Measurements from ENCODE around the gene EIF2B2. TPM values are rescaled to one million over a fixed set of nuclear protein-coding genes. Genes with fewer than 3 reads are reported as not detected.

EIF2B2 gene
- total RNA-seq, 1 experiment from 2014 or later, result 96.4 TPM

DNA sequence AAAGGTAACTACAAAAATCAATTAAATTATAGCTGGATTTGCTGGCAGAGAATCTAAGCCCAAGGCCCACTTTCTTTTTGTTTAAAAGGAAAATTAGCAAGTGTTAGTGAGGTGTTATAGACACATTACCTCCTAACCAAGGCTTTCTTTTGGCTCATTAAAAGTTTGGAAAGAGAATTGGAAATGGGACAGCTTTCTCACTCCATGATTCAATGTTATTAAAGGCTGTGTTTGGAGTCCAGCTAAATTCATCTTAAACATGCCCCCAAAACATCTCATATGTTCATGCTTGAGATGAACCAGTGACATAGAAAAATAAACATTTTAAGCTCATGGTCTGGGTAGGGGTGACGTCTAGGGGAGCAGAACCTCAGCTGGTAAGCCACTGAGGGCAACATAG is 33.9 kb upstream of the EIF2B2 start:
- in situ Hi-C loops (cut with HindIII; ENCODE audit: low pct_unique_long_range_greater_than_20kb, low sequenced_read_pairs), result no loop called here
- no peak for DNase-seq (ENCODE audit: low read depth)

DNA sequence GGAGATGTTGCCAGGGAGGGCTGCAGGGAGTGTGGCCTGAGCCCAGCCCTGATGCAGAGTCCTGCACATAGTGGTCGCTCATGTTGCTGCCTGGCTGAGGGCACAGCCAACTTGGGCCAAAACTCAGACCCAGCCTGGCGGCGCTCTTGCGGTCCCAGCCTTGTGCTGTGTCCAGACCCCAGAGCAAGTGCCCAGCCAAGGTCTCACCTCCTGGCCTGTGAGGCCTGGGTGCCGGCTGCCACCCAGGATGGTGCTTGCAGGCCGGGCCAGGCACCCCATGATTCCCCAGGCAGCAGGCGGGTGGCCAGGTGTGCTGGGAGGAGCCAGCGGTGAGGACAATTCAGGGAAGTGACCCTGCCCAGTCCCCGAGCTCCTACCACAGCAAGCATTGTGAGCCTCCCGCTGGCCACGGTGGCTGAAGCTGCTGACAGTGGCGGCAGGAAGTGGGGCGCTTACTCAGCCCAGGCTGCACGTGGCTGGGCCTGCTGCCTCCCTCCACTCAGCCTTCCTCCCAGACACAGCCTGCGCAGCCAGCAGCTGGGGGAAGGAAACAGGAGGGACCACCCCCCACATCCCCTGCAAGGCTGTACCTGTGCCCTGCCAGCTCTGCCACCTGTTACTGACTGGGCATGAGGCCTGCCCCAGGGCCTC is 29.6 kb upstream of the EIF2B2 start:
- no peak for DNase-seq (ENCODE audit: low read depth)
- in situ Hi-C loops (cut with HindIII; ENCODE audit: low pct_unique_long_range_greater_than_20kb, low sequenced_read_pairs), result no loop called here

DNA sequence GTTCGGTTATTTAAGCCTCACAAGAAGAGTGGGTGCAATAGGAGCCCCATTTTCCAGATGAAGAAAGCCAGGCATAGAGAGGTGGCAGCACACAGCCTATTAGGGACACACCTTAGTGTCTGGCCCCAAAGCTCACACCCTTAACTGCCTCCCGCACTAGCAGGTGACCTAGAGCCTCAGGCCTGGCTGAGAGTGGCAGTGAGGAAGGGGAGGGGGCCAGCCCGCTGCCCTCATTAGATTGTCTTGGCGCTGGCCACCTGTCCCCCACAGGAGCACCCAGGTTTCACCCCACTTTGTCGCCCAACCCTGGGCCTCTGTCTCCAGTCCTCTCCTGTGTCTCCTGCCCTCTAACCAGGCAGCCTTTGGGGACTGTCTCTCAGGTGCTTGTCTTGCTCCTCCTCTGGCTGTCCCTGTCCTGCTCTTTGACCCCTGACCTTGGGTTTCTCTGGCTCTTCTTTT is 28.8 kb upstream of the EIF2B2 start:
- DNase-seq (ENCODE audit: low read depth), result no peak
- in situ Hi-C loops (cut with HindIII; ENCODE audit: low pct_unique_long_range_greater_than_20kb, low sequenced_read_pairs), result no loop called here

DNA sequence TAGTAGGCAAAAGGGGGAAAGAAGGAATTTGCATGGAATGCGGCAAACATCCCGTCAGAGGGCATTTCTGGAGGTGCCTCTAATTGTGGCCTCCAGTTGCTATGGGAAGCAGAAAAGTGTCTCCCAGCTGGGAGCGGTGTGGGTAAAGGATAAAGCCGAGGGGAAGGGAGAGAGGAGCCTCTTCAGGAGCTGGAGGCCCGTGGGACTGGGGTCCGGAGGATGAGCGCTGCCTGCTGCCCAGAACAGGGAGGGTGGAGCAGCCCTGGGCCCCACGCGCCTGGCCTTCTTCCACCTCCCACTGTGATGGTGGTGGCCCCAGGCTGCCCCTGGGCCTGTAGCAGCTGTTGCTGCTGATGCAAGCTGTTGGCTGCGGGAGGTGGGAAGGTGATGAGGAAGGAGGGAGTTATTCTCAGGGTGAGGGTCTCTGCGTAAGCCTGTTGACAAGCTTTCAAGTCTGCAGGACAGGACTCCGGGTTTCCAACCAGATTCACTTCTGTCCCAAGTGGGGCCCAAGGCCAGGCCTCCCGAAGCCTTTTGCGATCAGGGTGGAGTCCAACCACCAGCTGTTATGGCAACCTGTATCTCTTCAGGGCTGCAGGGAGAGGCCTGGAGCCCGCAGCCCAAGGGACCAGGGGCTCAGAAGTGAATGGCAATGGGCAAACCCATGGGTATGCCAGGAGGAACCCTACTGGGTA is 28.2 kb upstream of the EIF2B2 start:
- in situ Hi-C loops (cut with HindIII; ENCODE audit: low pct_unique_long_range_greater_than_20kb, low sequenced_read_pairs), result no loop called here
- DNase-seq (ENCODE audit: low read depth), result no peak

DNA sequence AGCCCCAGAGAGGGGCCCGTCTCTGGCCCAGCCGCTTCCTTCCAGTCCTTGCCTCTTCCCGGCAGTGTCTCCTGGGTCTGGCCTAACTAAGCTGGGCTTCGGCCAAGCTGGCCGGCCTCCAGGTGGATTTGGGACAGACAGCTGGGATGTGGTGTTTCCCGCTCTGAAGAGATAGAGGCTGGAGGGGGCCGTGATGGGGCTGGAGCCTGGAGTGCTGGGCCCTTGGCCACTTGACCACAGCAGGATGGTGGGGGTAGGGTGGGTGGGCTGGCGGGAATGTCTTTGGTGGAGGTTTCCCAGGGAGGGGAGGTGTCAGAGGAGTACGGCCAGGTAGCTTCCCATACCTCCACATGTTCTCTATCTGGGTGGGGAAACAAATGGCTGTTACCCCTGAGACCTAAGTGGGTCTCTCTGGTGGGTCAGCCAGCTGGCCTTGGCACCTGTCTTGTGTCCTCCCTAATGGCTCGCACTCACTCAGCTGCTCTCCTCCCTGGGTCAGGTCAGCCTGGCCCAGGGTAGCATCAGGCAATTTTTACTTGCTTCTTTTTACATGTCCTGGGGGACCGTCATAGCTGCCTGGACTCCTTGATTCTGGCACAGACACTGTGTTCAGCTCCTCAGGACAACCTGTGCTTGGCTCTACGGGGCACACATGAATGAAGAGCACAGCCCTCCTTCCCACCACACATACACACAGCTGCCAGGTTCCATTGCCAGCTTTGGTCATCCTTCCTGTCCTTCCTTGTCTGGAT is 27.5 kb upstream of the EIF2B2 start:
- in situ Hi-C loops (cut with HindIII; ENCODE audit: low pct_unique_long_range_greater_than_20kb, low sequenced_read_pairs), result no loop called here
- no peak for DNase-seq (ENCODE audit: low read depth)

DNA sequence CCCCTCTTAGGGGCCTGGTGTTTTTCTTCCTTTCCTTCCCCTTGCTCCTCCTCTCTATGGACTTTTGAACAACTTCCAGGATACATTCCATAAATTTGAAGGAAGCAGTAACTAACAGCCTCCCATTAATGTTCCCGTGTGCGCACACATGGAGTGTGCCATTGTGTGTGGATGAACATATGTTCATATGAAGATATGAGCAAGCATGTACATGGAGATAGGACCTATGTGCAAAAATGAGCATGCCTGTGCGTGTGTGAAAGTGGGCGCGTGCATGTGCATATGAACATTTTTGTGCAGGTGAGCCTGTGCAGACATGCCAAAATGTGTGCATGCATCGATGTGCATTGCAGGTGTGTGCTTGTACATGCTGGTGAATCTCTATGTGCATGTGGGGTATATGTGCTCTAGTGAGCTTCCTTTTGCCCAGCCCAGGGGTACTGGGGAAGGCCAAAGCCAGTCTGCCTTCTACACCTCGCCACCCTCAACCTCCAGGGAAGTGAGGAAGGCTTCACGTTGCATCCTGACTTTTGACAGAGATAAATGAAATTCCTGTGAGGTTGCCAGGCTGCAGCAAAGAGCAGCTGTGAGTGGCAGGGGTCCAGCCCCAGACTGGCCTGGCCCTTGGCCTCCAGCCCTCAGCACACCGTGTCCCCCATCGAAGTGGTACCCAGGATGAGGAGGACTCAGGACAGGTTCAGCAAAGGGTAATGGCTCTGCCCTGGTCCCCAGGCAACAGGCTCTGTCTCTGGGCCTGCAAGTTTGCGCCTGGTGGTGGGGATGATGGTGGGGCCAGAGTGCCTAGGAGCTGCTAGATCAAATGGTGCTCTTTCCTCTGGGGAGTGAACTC is 26.2 kb upstream of the EIF2B2 start:
- no peak for DNase-seq (ENCODE audit: low read depth)
- in situ Hi-C loops (cut with HindIII; ENCODE audit: low pct_unique_long_range_greater_than_20kb, low sequenced_read_pairs), result no loop called here

DNA sequence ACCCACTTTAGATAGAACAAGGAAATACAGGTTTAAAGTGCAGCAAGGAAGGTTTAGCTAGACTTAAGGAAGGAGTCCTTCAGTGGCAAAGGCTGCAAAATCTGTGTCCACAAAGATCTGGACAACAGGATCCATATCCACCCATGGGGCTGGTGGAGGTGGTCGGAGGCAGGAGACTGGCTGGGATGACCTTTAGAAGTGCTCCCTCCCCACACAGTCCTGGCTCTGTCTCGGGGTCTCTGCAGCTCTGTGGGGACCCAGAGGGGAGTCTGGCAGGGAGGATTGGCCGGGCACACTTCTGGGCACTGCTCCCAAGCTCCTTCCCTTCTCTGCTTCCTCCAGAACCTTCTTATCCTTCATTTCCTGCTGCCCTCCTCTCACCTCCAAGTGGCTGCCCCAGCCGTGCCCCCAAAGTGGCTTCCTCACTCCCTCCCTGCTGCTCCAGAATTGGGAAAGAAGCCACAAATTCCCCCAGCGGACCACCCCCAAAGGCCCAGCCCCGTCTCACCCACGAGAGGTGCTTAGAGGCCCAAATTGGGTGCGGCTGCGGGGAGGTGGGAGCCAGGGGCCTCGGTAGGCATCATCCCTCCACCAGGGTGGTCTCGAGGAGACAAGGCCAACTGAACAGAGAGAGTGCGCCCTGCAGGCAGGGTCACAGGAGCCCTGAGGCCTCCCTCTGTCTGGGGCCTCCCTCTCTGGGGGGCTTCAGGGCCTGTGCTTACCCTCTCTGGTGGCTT is 25.4 kb upstream of the EIF2B2 start:
- in situ Hi-C loops (cut with HindIII; ENCODE audit: low pct_unique_long_range_greater_than_20kb, low sequenced_read_pairs), result no loop called here
- no peak for DNase-seq (ENCODE audit: low read depth)

DNA sequence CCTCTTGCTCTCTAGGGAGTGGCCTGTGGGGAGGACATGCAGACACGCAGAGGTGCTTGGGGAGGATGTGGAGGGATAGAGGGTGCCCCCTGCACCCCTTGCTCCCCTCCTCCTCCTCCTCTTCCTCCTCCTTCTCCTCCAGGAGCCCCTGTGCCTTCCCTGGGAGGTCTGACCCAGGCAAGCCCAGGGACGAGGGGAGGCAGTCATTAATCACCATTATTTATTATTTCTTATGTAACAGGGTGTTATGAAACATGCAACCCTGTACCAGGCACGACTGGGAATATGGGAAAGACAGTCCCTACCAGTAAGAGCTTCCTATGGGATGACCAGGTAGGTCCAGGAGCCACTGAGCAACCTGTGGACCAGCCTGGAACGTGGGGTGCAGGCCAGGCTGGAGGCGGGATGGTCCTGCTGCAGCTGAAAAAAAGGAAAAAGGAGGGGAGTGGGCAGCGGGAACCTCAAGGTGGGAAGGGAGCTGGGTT is 24.8 kb upstream of the EIF2B2 start:
- no peak for DNase-seq (ENCODE audit: low read depth)
- in situ Hi-C loops (cut with HindIII; ENCODE audit: low pct_unique_long_range_greater_than_20kb, low sequenced_read_pairs), result no loop called here

DNA sequence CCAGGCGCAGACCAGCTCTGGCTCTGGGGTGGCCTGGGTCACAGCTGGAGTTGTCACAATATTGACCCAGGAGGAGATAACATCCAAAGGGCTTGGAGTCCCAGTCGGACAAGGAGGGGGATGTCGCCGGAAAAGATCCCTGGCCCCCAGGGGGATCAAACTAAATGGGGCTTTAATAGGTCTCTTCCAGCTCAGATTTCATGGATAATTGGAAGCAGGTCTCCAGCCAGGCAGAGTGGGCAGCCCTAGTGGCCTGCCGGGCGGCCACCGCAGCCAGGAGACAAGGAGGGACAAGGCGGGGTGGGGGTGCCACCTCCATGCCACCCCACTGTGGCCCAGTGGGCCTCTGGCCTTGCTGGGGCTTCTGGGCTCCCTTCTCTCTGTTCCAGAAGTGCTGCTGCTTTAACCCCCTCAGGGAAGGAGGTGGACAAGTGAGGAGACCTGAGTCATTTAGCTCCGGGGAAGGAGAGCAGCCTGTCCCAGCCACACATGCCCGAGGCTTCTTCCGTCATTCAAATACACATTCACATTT is 24.2 kb upstream of the EIF2B2 start:
- in situ Hi-C loops (cut with HindIII; ENCODE audit: low pct_unique_long_range_greater_than_20kb, low sequenced_read_pairs), result no loop called here
- DNase-seq (ENCODE audit: low read depth), result no peak

DNA sequence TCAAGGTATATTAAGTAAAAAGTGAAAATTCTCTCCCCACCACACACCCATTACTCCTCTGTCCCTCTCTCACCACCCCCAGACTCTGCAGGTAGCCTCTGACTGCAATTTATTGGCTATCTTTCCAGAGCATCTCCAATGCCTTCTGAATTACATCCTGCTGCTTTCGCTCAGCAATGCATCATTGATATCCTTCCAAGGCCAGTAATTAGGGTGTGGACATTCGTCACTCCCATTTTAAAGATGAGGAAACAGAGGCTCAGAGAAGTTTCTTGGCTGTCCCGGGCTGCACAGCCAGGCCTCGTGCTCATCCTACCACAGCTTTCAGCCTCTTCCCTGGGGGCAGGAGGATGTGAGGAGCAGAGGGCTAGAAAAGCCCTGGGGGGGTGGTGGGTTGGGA is 23.7 kb upstream of the EIF2B2 start:
- in situ Hi-C loops (cut with HindIII; ENCODE audit: low pct_unique_long_range_greater_than_20kb, low sequenced_read_pairs), result no loop called here

DNA sequence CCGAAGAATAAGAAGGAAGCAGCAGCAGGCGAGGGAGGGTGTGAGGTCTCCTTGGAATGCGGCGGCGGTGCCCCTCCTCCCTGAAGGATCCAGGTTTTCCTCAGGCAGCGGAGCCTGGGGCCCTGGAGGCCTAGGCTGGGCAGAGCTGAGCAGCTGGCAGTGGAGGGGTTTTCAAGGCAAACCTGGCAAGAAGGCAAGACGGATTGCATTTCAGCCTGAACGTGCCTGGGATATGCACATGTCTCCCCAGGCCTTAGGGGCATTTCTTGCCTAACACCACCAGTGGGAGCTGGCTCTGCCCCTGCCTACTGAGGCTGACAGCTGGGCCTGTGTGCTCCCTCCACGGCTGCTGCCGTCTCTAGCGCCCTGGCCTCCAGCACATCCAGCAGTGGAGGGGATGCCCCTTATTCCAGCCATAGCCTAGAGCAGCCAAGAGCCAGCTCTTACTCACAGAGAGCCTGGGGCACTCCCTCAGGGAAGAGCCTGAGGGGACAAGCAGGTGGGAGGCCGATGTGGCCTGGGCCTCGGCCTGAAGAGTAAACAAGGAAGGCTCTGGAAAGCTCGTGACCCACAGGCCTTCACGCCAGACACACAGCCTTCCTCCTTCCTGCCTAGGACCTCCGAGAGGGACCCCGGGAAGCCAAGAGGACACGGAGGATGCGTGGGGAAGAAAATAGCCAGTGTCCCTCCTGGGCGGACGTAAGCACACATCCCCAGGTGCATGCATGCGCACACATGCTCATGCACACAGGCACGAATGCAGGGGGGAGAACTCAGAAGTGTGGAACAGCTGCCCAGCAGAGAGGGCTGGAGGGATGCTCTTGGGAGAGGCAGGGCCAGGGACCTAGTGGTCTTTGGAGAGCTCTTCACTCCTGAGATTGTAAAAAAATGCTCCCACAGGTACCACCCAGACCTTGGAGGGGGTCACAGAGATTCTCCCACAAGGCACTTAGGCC is 23.0 kb upstream of the EIF2B2 start:
- DNase-seq (ENCODE audit: low read depth), result no peak
- in situ Hi-C loops (cut with HindIII; ENCODE audit: low pct_unique_long_range_greater_than_20kb, low sequenced_read_pairs), result no loop called here

More for the DNA sequence above, 23.7 kb upstream of the EIF2B2 start:
- DNase-seq (ENCODE audit: low read depth), result no peak

DNA sequence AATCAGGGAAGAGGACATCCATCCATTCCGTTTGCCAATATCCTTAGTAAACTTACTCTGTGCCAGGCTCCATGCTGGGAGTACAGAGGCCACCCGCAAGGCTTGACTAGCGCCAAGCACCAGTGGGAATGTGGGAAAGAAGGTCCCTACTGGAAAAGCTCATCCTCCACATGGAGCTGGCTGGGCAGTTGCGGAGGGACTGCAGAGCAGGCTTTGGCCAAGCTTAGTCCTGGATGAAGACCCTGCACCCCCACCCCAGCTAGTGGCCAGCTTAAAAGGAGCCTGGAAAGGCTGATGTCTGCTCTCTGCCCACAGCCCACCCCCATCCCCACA is 22.4 kb upstream of the EIF2B2 start:
- in situ Hi-C loops (cut with HindIII; ENCODE audit: low pct_unique_long_range_greater_than_20kb, low sequenced_read_pairs), result no loop called here
- DNase-seq (ENCODE audit: low read depth), result no peak

DNA sequence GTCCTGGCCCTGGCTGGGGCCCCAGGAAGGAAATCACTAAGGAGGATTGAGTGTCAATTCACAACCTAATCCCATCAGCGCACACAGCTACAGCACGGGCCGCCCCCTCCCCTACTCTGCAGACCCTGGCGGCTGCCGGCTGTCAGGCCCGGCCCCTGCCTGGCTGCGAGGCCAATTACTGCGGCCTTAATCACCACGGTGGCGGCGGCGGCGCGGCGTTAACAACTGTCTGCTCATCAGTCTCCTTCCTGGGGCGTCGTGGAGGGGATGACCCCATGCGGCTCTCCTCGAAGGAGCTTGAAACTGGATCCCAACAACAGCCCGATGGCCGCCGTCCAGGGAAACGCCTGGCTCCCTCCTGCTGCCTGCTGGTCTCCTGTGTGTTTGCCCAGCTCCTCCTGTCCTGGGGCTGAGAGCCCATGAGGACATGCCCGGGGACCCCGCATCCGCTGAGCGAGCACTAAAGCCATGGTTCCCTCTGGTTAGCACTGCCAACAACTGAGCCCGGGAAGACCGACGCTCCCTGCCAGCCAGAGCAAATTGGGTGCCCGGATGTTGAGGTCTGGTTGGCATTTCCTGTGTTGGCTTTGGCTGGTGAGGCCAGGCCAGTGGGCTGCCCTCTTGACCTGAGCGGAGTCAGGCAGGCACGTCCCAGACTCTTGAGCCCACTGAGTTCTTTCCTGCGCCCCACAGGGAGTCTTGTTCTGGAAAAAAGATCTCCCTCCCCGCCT is 21.8 kb upstream of the EIF2B2 start:
- DNase-seq (ENCODE audit: low read depth), result no peak
- in situ Hi-C loops (cut with HindIII; ENCODE audit: low pct_unique_long_range_greater_than_20kb, low sequenced_read_pairs), result no loop called here

DNA sequence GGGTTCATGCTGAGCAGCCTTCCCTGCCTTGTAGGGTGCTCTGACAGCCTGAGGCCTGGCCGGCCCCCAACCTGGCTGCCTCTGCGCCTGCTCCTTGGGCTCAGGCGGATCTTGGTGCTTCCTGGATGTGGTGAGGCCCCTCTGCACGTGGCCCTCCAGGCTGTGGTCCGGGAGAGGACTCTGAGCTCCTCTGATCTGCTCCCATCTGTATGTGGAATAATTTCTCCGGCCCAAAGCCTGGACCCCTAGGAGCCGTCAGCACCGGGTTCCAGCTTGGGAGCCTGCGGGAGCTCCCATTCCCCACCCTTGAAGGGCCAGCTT is 21.3 kb upstream of the EIF2B2 start:
- in situ Hi-C loops (cut with HindIII; ENCODE audit: low pct_unique_long_range_greater_than_20kb, low sequenced_read_pairs), result no loop called here
- no peak for DNase-seq (ENCODE audit: low read depth)

DNA sequence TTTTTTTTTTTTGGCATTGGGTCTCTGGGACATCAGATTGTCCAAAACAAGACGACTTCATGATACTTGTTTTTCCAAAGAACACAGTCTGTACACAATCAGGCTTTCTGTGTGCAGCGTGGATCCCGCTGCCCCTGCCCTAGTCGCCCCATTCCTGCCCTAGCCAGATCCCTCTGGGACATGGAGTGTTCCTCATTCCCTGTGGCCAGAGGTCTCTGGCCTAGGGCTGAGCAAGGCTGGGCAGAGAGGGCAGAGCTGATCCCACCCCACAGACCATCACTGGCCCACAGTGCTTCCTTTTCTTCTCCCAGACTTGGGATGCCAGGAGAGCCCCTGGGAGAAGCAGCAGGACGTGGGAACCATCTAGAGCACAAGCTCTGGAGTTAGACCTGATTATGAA is 20.9 kb upstream of the EIF2B2 start:
- DNase-seq (ENCODE audit: low read depth), result no peak
- in situ Hi-C loops (cut with HindIII; ENCODE audit: low pct_unique_long_range_greater_than_20kb, low sequenced_read_pairs), result no loop called here

DNA sequence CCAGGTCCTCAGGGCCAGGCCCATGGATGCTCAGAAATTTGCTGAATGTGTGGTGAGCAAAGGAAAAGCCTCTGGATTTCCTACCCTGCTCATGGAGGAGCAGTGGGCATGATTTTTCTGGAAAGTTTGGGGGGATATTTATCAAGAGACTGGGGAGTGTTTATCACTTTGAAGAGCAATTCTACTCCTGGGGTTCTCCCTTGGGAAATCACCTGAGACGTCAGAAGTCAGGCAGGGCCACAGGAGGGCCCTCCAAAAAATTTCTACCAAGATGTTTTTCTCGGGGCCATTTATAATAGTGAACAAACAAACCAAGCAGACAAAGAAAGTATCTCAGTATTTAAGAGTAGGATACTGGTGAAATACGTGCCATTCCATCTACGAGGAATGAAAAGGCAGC is 20.1 kb upstream of the EIF2B2 start:
- DNase-seq (ENCODE audit: low read depth), result no peak
- in situ Hi-C loops (cut with HindIII; ENCODE audit: low pct_unique_long_range_greater_than_20kb, low sequenced_read_pairs), result no loop called here

Data from Caki2 (cell line).